ENCODE measurements around the gene B3GALT5. TPM values are rescaled to one million over a fixed set of nuclear protein-coding genes. Genes with fewer than 3 reads are reported as not detected.
A peak's percentile ranks its signal among the peaks of the same experiment; 100 is the strongest.

B3GALT5 gene
- total RNA-seq, 1 donor from 2014 or later: 1.9 TPM

- H3K4me1 Mint-ChIP-seq: no peaks in the 10 kb centered on the region
These were observed 94.6 kb downstream of the B3GALT5 start for GRCh38 chr21:39707316-39707715.

GRCh38 chr21:39710866-39711265 lies 98.1 kb downstream of the B3GALT5 start:
- no peaks in the 10 kb centered on the region for H3K9me3 Mint-ChIP-seq
- H3K27ac Mint-ChIP-seq (ENCODE audit: unreplicated experiment): no peak overlapping the region
- H3K36me3 Mint-ChIP-seq (ENCODE audit: low read depth): peaks cover 2% of the 10 kb centered on the region

More at GRCh38 chr21:39707316-39707715, 94.6 kb downstream of the B3GALT5 start:
- no peak overlapping the region for H3K4me3 Mint-ChIP-seq
- peaks cover 39% of the 10 kb centered on the region for H3K27me3 Mint-ChIP-seq (ENCODE audit: low read depth)
- no peaks in the 10 kb centered on the region for H3K9me3 Mint-ChIP-seq
- DNase-seq (ENCODE audit: low read depth, low spot score): no peak
- peak overlapping the region; percentile 19 for H3K27ac Mint-ChIP-seq (ENCODE audit: unreplicated experiment)
- TF ChIP-seq CTCF (conservative IDR thresholded peaks at IDR 0.05): no peak
- peaks cover 5% of the 10 kb centered on the region for H3K36me3 Mint-ChIP-seq (ENCODE audit: low read depth)

GRCh38 chr21:39712273-39712672 lies 99.5 kb downstream of the B3GALT5 start:
- H3K27me3 Mint-ChIP-seq (ENCODE audit: low read depth): peaks cover 60% of the 10 kb centered on the region
- no peaks in the 10 kb centered on the region for H3K9me3 Mint-ChIP-seq
- H3K27ac Mint-ChIP-seq (ENCODE audit: unreplicated experiment): no peak overlapping the region
- TF ChIP-seq CTCF (conservative IDR thresholded peaks at IDR 0.05): no peak
- H3K36me3 Mint-ChIP-seq (ENCODE audit: low read depth): peaks cover 2% of the 10 kb centered on the region
- H3K4me3 Mint-ChIP-seq: no peak overlapping the region
- peaks cover 6% of the 10 kb centered on the region for H3K4me1 Mint-ChIP-seq
- no peak for DNase-seq (ENCODE audit: low read depth, low spot score)

More at GRCh38 chr21:39710866-39711265, 98.1 kb downstream of the B3GALT5 start:
- Mint-ChIP-seq H3K4me1 (peaks cover 6% of the 10 kb centered on the region), H3K27me3 (ENCODE audit: low read depth) (peaks cover 59% of the 10 kb centered on the region), H3K4me3 (no peak overlapping the region)
- no peak for TF ChIP-seq CTCF (conservative IDR thresholded peaks at IDR 0.05)
- DNase-seq (ENCODE audit: low read depth, low spot score): no peak

GRCh38 chr21:39712976-39713375 lies 100.2 kb downstream of the B3GALT5 start:
- no peak overlapping the region for H3K4me3 Mint-ChIP-seq
- H3K27me3 Mint-ChIP-seq (ENCODE audit: low read depth): peaks cover 62% of the 10 kb centered on the region
- no peaks in the 10 kb centered on the region for H3K9me3 Mint-ChIP-seq
- peak; percentile 49 for TF ChIP-seq CTCF (conservative IDR thresholded peaks at IDR 0.05)
- peaks cover 6% of the 10 kb centered on the region for H3K4me1 Mint-ChIP-seq
- peaks cover 2% of the 10 kb centered on the region for H3K36me3 Mint-ChIP-seq (ENCODE audit: low read depth)
- no peak overlapping the region for H3K27ac Mint-ChIP-seq (ENCODE audit: unreplicated experiment)
- DNase-seq (ENCODE audit: low read depth, low spot score): no peak

GRCh38 chr21:39713905-39714304 lies 101.2 kb downstream of the B3GALT5 start:
- no peak for DNase-seq (ENCODE audit: low read depth, low spot score)
- no peak for TF ChIP-seq CTCF (conservative IDR thresholded peaks at IDR 0.05)
- Mint-ChIP-seq H3K4me1 (peaks cover 6% of the 10 kb centered on the region), H3K36me3 (ENCODE audit: low read depth) (peaks cover 2% of the 10 kb centered on the region), H3K27me3 (ENCODE audit: low read depth) (peaks cover 71% of the 10 kb centered on the region), H3K4me3 (no peak overlapping the region), H3K27ac (ENCODE audit: unreplicated experiment) (no peak overlapping the region), H3K9me3 (no peaks in the 10 kb centered on the region)
